K562 (cell line): ENCODE measurements around the gene MITF. TPM values are rescaled to one million over a fixed set of nuclear protein-coding genes. Genes with fewer than 3 reads are reported as not detected.

ENCODE experiments used
- ATAC-seq: fragments of 200-7000 bp; cut with Tn5 transposase; 3 replicates; pipeline ENCODE4 v1.9.1; 2020; ENCODE audit warnings: moderate library complexity
- BruUV-seq: library from RNA; stranded (reverse); fragments of 400-500 nt; replicated peaks from 2 replicates; lab custom pipeline; 2021; lab: Mats Ljungman, UMichigan
- CTCF ChIA-PET: fragments of 300-600 bp; formaldehyde crosslinking; extraction: SDS; loops from one replicate; lab custom pipeline; 2021; ENCODE audit warnings: low intra/inter-chr PET ratio; lab: Yijun Ruan, JAX
- POLR2A ChIA-PET: fragments of 300-600, 350-650 bp; sonication (Branson Sonifier 250); formaldehyde crosslinking; extraction: SDS; loops from one replicate; lab custom pipeline; 2021; ENCODE audit warnings: antibody characterized with exemption, inconsistent platforms; lab: Yijun Ruan, JAX
- DNase-seq, 4 experiments: peaks; one replicate each; pipeline versions ENCODE4 v3.0.0 to v3.0.0-alpha.2; 2011 to 2018; ENCODE audit warnings: low spot score in 3 of 4, mixed read lengths in 3 of 4; ENCODE audit errors: extremely low read depth in 1 of 4
- FAIRE-seq: peaks from 2 replicates; lab custom pipeline; 2011; peaks lifted over from hg19 to GRCh38; lab: Jason Lieb, UNC
- H2AFZ ChIP-seq: 2 replicates; pipeline ENCODE4 v1.6.0; 2011; ENCODE audit warnings: low read depth, low read length, control low read depth, inconsistent platforms
- H3K27ac ChIP-seq: fragments of 200-600 bp; 3 replicates; pipeline ENCODE4 v1.8.0; 2011; ENCODE audit warnings: low read depth, mild to moderate bottlenecking, control low read depth, inconsistent platforms, low read length, moderate library complexity, mixed read lengths; ENCODE audit errors: extremely low read depth
- H3K27me3 ChIP-seq, 2 experiments: fragments of 300-600 bp in 1 of 2; 2 replicates in 1 of 2; 3 replicates in 1 of 2; pipeline versions ENCODE4 v1.6.0 to v1.8.0; 2011; ENCODE audit warnings: inconsistent platforms in 2 of 2, low read length in 2 of 2, mild to moderate bottlenecking in 1 of 2, mixed read lengths in 1 of 2, moderate library complexity in 1 of 2; ENCODE audit not compliant: control insufficient read depth in 2 of 2, insufficient read depth in 2 of 2
- H3K36me3 ChIP-seq: fragments of 300-600 bp; 3 replicates; pipeline ENCODE4 v1.8.0; 2011; ENCODE audit warnings: mild to moderate bottlenecking, low read length, inconsistent platforms; ENCODE audit not compliant: control insufficient read depth, insufficient read depth
- H3K4me1 ChIP-seq, 2 experiments: fragments of 200-600 bp in 1 of 2; replicated peaks in 1 of 2; 2 replicates in 1 of 2; 3 replicates in 1 of 2; pipeline versions ENCODE4 v1.5.1 to v1.8.0; 2011; ENCODE audit warnings: inconsistent platforms in 2 of 2, low read length in 2 of 2, mild to moderate bottlenecking in 1 of 2, mixed read lengths in 1 of 2, moderate library complexity in 1 of 2; ENCODE audit not compliant: control insufficient read depth in 2 of 2, insufficient read depth in 2 of 2
- H3K4me2 ChIP-seq: 2 replicates; pipeline ENCODE4 v1.6.1; 2011; ENCODE audit warnings: low read length, control low read depth, inconsistent platforms, mixed read lengths; ENCODE audit not compliant: insufficient read depth
- H3K4me3 ChIP-seq: fragments of 200-600 bp; sonication (generic), shearing (Covaris generic); 2 replicates; pipeline ENCODE4 v1.5.1; 2016; ENCODE audit warnings: control low read depth, inconsistent platforms
- H3K79me2 ChIP-seq: fragments of 200-600 bp; 3 replicates; pipeline ENCODE4 v1.8.0; 2011; ENCODE audit warnings: low read length, inconsistent platforms; ENCODE audit not compliant: control insufficient read depth, insufficient read depth
- H3K9ac ChIP-seq, 2 experiments: 2 replicates each; pipeline versions ENCODE4 v1.6.0 to v1.6.1; 2011; ENCODE audit warnings: low read depth in 2 of 2, low read length in 2 of 2, control low read depth in 1 of 2, inconsistent platforms in 1 of 2, mild to moderate bottlenecking in 1 of 2, mixed read lengths in 1 of 2; ENCODE audit not compliant: insufficient read depth in 1 of 2
- H3K9me1 ChIP-seq: one replicate; pipeline ENCODE4 v1.6.0; 2011; ENCODE audit warnings: inconsistent platforms, mild to moderate bottlenecking, low read length, moderate library complexity; ENCODE audit not compliant: control insufficient read depth, insufficient read depth
- H3K9me3 ChIP-seq: replicated peaks from 2 replicates; pipeline ENCODE4 v1.5.1; 2011; ENCODE audit warnings: low read depth, low read length, inconsistent platforms; ENCODE audit not compliant: control insufficient read depth, insufficient read depth
- H4K20me1 ChIP-seq: replicated peaks from 2 replicates; pipeline ENCODE4 v1.6.1; 2011; ENCODE audit warnings: low read length, inconsistent platforms, mixed read lengths; ENCODE audit not compliant: control insufficient read depth, insufficient read depth
- CEBPB ChIP-seq: fragments of 450-650 bp; IDR thresholded peaks from 2 replicates; pipeline ENCODE4 v1.6.1; 2016; ENCODE audit warnings: missing genetic modification characterization, missing compliant biosample characterization
- TSC22D4 ChIP-seq: fragments of 450-650 bp; IDR thresholded peaks from 2 replicates; pipeline ENCODE4 v1.6.1; 2016; ENCODE audit warnings: missing genetic modification characterization, missing biosample characterization, control low read depth
- WGBS: fragments of 100-300 bp; shearing (Covaris generic); methylation state at CpG from one replicate; pipeline ENCODE4 v1.1.6; 2016; ENCODE audit warnings: low coverage, mixed read lengths; ENCODE audit not compliant: insufficient coverage; ENCODE audit errors: missing lambda C conversion rate; 5-methylcytosine and 5-hydroxymethylcytosine counted together
- in situ Hi-C: fragments of 300-500 bp; cut with MboI; formaldehyde crosslinking; loops from 4 replicates; pipeline ENCODE4 v1.15.0; 2018; ENCODE audit warnings: inconsistent platforms, mixed read lengths
- intact Hi-C: fragments of 100-400 bp; cut with micrococcal nuclease; formaldehyde crosslinking; loops from 2 replicates; pipeline ENCODE4 v1.14.2; 2022
- polyA plus RNA-seq, 8 experiments: library from polyadenylated mRNA; depleted of rRNA in 4 of 8; stranded (reverse) in 5 of 8; unstranded in 3 of 8; fragments of >200 nt; fragmentation: Nextera tagmentation in 2 of 8; fragmentation: Illumina TruSeq in 1 of 8; extraction: Ambion mirVana in 2 of 8; extraction: Trizol in 1 of 8; gene quantifications; 2 replicates each; pipeline versions ENCODE4 v1.2.1 to v1.2.3, GENCODE V29; 2011 to 2014; ENCODE audit warnings: inconsistent platforms in 1 of 8, missing spikeins in 1 of 8
- total RNA-seq, 7 experiments: library from RNA; depleted of rRNA in 6 of 7; stranded (reverse); fragments of >200 nt in 6 of 7; fragmentation: Illumina TruSeq in 2 of 7; extraction: Trizol in 2 of 7; gene quantifications; 2 replicates each; pipeline versions ENCODE4 v1.2.1 to v1.2.3, GENCODE V29; 2011 to 2021; ENCODE audit warnings: low replicate concordance in 1 of 7
- TF ChIP-seq, protein P1 (sequence below): sonication (generic); formaldehyde crosslinking; IDR thresholded peaks from 2 replicates; pipeline ENCODE4 v1.8.0; 2023; ENCODE audit warnings: mild to moderate bottlenecking, missing genetic modification reagents

MITF gene
- total and polyA plus RNA-seq, 9 of the 15 experiments (the other 6 are each of a cell fraction or from before 2014, with no cell fraction given) = 5.6 to 14.9 (median 11.1) TPM

DNA sequence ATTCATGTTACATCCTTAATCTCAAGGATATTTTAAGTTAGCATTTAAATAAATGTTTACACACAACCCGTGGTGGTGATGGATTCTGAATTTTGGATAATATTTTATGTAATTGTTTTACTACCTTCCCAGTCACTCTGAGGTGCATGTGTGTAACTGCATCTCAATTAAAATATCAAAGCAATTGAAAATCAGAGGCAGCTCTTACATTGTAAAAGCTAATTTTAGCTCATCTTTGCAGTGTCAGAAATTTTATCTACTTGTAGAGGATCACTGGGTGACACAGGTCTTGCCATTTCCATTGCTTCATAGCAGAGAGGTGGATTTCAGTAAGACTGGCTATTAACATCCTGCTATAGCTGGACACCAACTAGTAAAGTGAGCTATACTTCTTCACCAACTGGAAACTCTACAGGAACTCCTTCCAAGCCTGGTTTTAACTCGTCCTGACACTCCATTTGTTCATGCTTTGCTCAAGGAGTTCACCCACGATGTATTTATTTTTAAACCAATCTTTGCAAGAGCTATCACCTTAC, 19.6 kb upstream of the MITF start (continued):
- TF ChIP-seq, protein P1, sequence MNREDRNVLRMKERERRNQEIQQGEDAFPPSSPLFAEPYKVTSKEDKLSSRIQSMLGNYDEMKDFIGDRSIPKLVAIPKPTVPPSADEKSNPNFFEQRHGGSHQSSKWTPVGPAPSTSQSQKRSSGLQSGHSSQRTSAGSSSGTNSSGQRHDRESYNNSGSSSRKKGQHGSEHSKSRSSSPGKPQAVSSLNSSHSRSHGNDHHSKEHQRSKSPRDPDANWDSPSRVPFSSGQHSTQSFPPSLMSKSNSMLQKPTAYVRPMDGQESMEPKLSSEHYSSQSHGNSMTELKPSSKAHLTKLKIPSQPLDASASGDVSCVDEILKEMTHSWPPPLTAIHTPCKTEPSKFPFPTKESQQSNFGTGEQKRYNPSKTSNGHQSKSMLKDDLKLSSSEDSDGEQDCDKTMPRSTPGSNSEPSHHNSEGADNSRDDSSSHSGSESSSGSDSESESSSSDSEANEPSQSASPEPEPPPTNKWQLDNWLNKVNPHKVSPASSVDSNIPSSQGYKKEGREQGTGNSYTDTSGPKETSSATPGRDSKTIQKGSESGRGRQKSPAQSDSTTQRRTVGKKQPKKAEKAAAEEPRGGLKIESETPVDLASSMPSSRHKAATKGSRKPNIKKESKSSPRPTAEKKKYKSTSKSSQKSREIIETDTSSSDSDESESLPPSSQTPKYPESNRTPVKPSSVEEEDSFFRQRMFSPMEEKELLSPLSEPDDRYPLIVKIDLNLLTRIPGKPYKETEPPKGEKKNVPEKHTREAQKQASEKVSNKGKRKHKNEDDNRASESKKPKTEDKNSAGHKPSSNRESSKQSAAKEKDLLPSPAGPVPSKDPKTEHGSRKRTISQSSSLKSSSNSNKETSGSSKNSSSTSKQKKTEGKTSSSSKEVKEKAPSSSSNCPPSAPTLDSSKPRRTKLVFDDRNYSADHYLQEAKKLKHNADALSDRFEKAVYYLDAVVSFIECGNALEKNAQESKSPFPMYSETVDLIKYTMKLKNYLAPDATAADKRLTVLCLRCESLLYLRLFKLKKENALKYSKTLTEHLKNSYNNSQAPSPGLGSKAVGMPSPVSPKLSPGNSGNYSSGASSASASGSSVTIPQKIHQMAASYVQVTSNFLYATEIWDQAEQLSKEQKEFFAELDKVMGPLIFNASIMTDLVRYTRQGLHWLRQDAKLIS (CRISPR knock-in tag) = no peak

DNA sequence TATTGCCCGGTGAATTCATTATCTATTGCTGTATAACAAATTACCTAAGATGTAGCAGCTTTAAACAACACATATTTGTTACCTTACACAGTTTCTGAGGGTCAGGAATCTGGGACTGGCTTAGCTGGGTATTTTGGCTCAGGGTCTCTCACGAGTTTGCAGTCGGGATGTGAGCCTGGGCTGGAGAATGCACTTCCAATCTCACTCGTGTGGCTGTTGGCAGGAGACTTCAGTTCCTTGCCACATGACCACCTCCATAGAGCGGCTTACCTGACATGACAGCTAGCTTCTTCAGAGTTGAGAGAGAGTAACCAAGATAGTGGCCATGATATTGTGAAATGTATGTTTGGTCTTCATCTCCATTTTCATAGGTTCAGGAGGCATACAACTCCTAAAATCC, 18.4 kb upstream of the MITF start:
- Histone ChIP-seq H3K27ac (peak overlapping the region; percentile 65), H4K20me1 (no peaks in the 10 kb centered on the region), H3K27me3 (no peaks in the 10 kb centered on the region), H3K79me2 (no peaks in the 10 kb centered on the region), H2AFZ (peak overlapping the region; percentile 91), H3K4me1 (peaks cover 14 to 38% of the 10 kb centered on the region in 2 experiments), H3K4me2 (no peak overlapping the region), H3K9me1 (no peaks in the 10 kb centered on the region), H3K9ac (peak overlapping the region; percentile 20 to 28; a peak in 2 of 4 replicates), H3K36me3 (no peaks in the 10 kb centered on the region), H3K9me3 (no peaks in the 10 kb centered on the region; the same call in 1 of the 2 replicates), H3K4me3 (no peak overlapping the region)
- in situ Hi-C loops = no loop called here
- TF ChIP-seq CEBPB (tag) = peak; percentile 47
- TF ChIP-seq TSC22D4 (tag) = no peak
- DNase-seq = no peak
- intact Hi-C loops = no loop called here
- no peak for ATAC-seq
- FAIRE-seq = no peak
- ChIA-PET POLR2A (interaction anchor here (0.8 to 1.4 kb wide), 2 partner anchors 17 to 43 kb away, joined by 3 to 4 read pairs; no protein-coding TSS in a partner anchor), CTCF (no interaction called here)
- WGBS = 47% methylated on average over 5 of the region's 5 CpGs
- no TSS peak for BruUV-seq
